Endodermal cell (in vitro differentiated cells): ENCODE measurements around the gene SLC25A28. TPM values are rescaled to one million over a fixed set of nuclear protein-coding genes. Genes with fewer than 3 reads are reported as not detected.
A peak's percentile ranks its signal among the peaks of the same experiment; 100 is the strongest.

ENCODE experiments used
- DNase-seq: peaks from one replicate; pipeline ENCODE4 v3.0.0-alpha.2; 2017
- H3K27ac ChIP-seq: 2 replicates; pipeline ENCODE4 v1.5.1; 2013; ENCODE audit warnings: mild to moderate bottlenecking, low read depth, low read length, moderate library complexity
- H3K27me3 ChIP-seq: 2 replicates; pipeline ENCODE4 v1.6.1; 2013; ENCODE audit warnings: mild to moderate bottlenecking, low read length, moderate library complexity; ENCODE audit not compliant: insufficient read depth, control insufficient read depth, poor library complexity, severe bottlenecking
- H3K36me3 ChIP-seq: 2 replicates; pipeline ENCODE4 v1.7.0; 2013; ENCODE audit warnings: mild to moderate bottlenecking, low read length, moderate library complexity; ENCODE audit not compliant: control insufficient read depth, insufficient read depth
- H3K4me1 ChIP-seq: one replicate; pipeline ENCODE4 v1.7.0; 2013; ENCODE audit warnings: low read length; ENCODE audit not compliant: control insufficient read depth, insufficient read depth
- H3K4me3 ChIP-seq: 2 replicates; pipeline ENCODE4 v1.5.1; 2013; ENCODE audit warnings: mild to moderate bottlenecking, low read length, moderate library complexity
- H3K9ac ChIP-seq: 2 replicates; pipeline ENCODE4 v1.6.1; 2013; ENCODE audit warnings: mild to moderate bottlenecking, low read length, moderate library complexity; ENCODE audit not compliant: poor library complexity, severe bottlenecking; ENCODE audit errors: extremely low read depth
- H3K9me3 ChIP-seq: 2 replicates; pipeline ENCODE4 v1.6.1; 2013; ENCODE audit warnings: mild to moderate bottlenecking, low read length, moderate library complexity; ENCODE audit not compliant: control insufficient read depth
- H3K27ac Mint-ChIP-seq: 2 replicates; pipeline ENCODE4 v1.8.0; 2020; ENCODE audit warnings: mixed read lengths
- H3K27me3 Mint-ChIP-seq: 2 replicates; pipeline ENCODE4 v1.8.0; 2021; ENCODE audit warnings: mild to moderate bottlenecking, mixed read lengths; ENCODE audit not compliant: insufficient read depth
- H3K36me3 Mint-ChIP-seq: 2 replicates; pipeline ENCODE4 v1.8.0; 2020; ENCODE audit warnings: low read depth, mixed read lengths
- H3K4me1 Mint-ChIP-seq: 2 replicates; pipeline ENCODE4 v1.8.0; 2020; ENCODE audit warnings: mixed read lengths
- H3K4me3 Mint-ChIP-seq: 2 replicates; pipeline ENCODE4 v1.8.0; 2020; ENCODE audit warnings: mild to moderate bottlenecking, moderate library complexity, mixed read lengths
- H3K9me3 Mint-ChIP-seq: 2 replicates; pipeline ENCODE4 v1.8.0; 2020; ENCODE audit warnings: mild to moderate bottlenecking, mixed read lengths
- CTCF ChIP-seq: fragments of 200-600 bp; sonication (generic); conservative IDR thresholded peaks from 2 replicates; pipeline ENCODE4 v1.5.0; 2021; ENCODE audit warnings: antibody characterized with exemption, mild to moderate bottlenecking
- whole genome bisulfite sequencing, 2 experiments: methylation state at CpG; one replicate each; pipeline versions ENCODE4 v1.1.5 to v1.1.7; 2013; ENCODE audit warnings: missing lambda C conversion rate in 2 of 2, mixed read lengths in 1 of 2; ENCODE audit not compliant: insufficient coverage in 1 of 2, insufficient read length in 1 of 2; 5-methylcytosine and 5-hydroxymethylcytosine counted together
- total RNA-seq, 2 donors: library from RNA; stranded (reverse); fragmentation: NEBNext Ultra II Directional in 1 of 2; extraction: Animal tissue kit (Norgen Biotek cat#: 25700) in 1 of 2; gene quantifications; 2 replicates in 1 of 2; 3 replicates in 1 of 2; pipeline ENCODE4 v1.2.1, GENCODE V29; 2021

The SLC25A28 gene
- total RNA-seq, 2 donors from 2014 or later, result 20.4 to 30.0 TPM

- peaks cover 4% of the 10 kb centered on the region for H3K4me1 ChIP-seq
- Mint-ChIP-seq H3K36me3 (no peaks in the 10 kb centered on the region), H3K27ac (peak overlapping the region; percentile 7), H3K9me3 (no peaks in the 10 kb centered on the region), H3K27me3 (peaks cover 3% of the 10 kb centered on the region), H3K4me3 (no peak overlapping the region), H3K4me1 (peaks cover 22% of the 10 kb centered on the region)
- no peak overlapping the region for H3K4me3 ChIP-seq
- H3K27ac ChIP-seq, result no peak overlapping the region
- H3K27me3 ChIP-seq, result no peaks in the 10 kb centered on the region
- H3K9me3 ChIP-seq, result peaks cover 2% of the 10 kb centered on the region
- TF ChIP-seq CTCF, result no peak
- H3K9ac ChIP-seq, result no peak overlapping the region
- no peaks in the 10 kb centered on the region for H3K36me3 ChIP-seq
- DNase-seq, result no peak
Observed at GRCh38 chr10:99630991-99631390, 10.8 kb upstream of the SLC25A28 start.

GRCh38 chr10:99630433-99630832 lies 10.2 kb upstream of the SLC25A28 start:
- no peaks in the 10 kb centered on the region for H3K27me3 ChIP-seq
- no peaks in the 10 kb centered on the region for H3K36me3 ChIP-seq
- Mint-ChIP-seq H3K27me3 (peaks cover 5% of the 10 kb centered on the region), H3K27ac (peak overlapping the region; percentile 7), H3K4me1 (peaks cover 22% of the 10 kb centered on the region), H3K36me3 (no peaks in the 10 kb centered on the region), H3K9me3 (no peaks in the 10 kb centered on the region), H3K4me3 (no peak overlapping the region)
- no peak overlapping the region for H3K9ac ChIP-seq
- no peaks in the 10 kb centered on the region for H3K9me3 ChIP-seq
- H3K27ac ChIP-seq, result no peak overlapping the region
- 65% methylated on average over 2 of the region's 2 CpGs; no CpG with 5 or more reads in 1 of the 2 experiments for WGBS, 2 experiments
- TF ChIP-seq CTCF, result no peak
- no peak for DNase-seq
- H3K4me1 ChIP-seq, result peaks cover 4% of the 10 kb centered on the region
- H3K4me3 ChIP-seq, result no peak overlapping the region

GRCh38 chr10:99629625-99629978 lies 9.4 kb upstream of the SLC25A28 start:
- H3K27me3 Mint-ChIP-seq, result peaks cover 13% of the 10 kb centered on the region
- no peaks in the 10 kb centered on the region for H3K9me3 Mint-ChIP-seq

More at GRCh38 chr10:99629625-99629978, 9.4 kb upstream of the SLC25A28 start:
- H3K27ac Mint-ChIP-seq, result no peak overlapping the region
- no peak overlapping the region for H3K4me3 ChIP-seq
- peaks cover 18% of the 10 kb centered on the region for H3K4me1 Mint-ChIP-seq
- no peak overlapping the region for H3K27ac ChIP-seq
- DNase-seq, result no peak
- no peak overlapping the region for H3K9ac ChIP-seq
- H3K4me1 ChIP-seq, result peaks cover 4% of the 10 kb centered on the region
- WGBS, 2 experiments, result 58 to 93% methylated on average over 2 to 3 of the region's 3 CpGs
- H3K36me3 Mint-ChIP-seq, result no peaks in the 10 kb centered on the region
- no peaks in the 10 kb centered on the region for H3K27me3 ChIP-seq
- no peak overlapping the region for H3K4me3 Mint-ChIP-seq
- no peaks in the 10 kb centered on the region for H3K9me3 ChIP-seq
- no peaks in the 10 kb centered on the region for H3K36me3 ChIP-seq
- no peak for TF ChIP-seq CTCF
